RWPE2 (cell line): Measurements from ENCODE around the gene RNGTT.

Experiments
- ATAC-seq: fragments of 200-7000 bp; cut with Tn5 transposase; 3 replicates; pipeline ENCODE4 v1.9.1; 2021; ENCODE audit warnings: low read depth
- DNase-seq: peaks from one replicate; pipeline ENCODE4 v3.0.0-alpha.2; 2020; ENCODE audit warnings: low spot score
- H3K27ac ChIP-seq: fragments of 450-650 bp; 2 replicates; pipeline ENCODE4 v1.5.1; 2017; ENCODE audit warnings: mild to moderate bottlenecking; ENCODE audit not compliant: poor library complexity, severe bottlenecking
- H3K27me3 ChIP-seq: fragments of 250-450 bp; sonication (Bioruptor Pico); 2 replicates; pipeline ENCODE4 v1.5.1; 2021; ENCODE audit warnings: mild to moderate bottlenecking, moderate library complexity; ENCODE audit not compliant: insufficient read depth, poor library complexity, severe bottlenecking
- H3K36me3 ChIP-seq: fragments of 250-450 bp; sonication (Bioruptor Pico); 2 replicates; pipeline ENCODE4 v1.5.1; 2020; ENCODE audit warnings: low read depth, mild to moderate bottlenecking, moderate library complexity
- H3K4me1 ChIP-seq: fragments of 250-450 bp; sonication (Bioruptor Pico); 2 replicates; pipeline ENCODE4 v1.5.1; 2021; ENCODE audit warnings: mild to moderate bottlenecking, moderate library complexity; ENCODE audit not compliant: insufficient read depth, poor library complexity, severe bottlenecking
- H3K4me3 ChIP-seq: fragments of 250-450 bp; sonication (Bioruptor Pico); 2 replicates; pipeline ENCODE4 v1.5.1; 2021; ENCODE audit warnings: mild to moderate bottlenecking, moderate library complexity; ENCODE audit not compliant: severe bottlenecking
- H3K9me3 ChIP-seq: fragments of 250-450 bp; sonication (Bioruptor Pico); 2 replicates; pipeline ENCODE4 v1.5.1; 2021; ENCODE audit warnings: mild to moderate bottlenecking, moderate library complexity; ENCODE audit not compliant: severe bottlenecking
- TF ChIP-seq, protein P1 (sequence below): fragments of 450-650 bp; IDR thresholded peaks from one replicate; pipeline ENCODE4 v1.5.1; 2017; ENCODE audit warnings: mild to moderate bottlenecking, moderate library complexity; ENCODE audit not compliant: poor library complexity, severe bottlenecking

Gene RNGTT

DNA sequence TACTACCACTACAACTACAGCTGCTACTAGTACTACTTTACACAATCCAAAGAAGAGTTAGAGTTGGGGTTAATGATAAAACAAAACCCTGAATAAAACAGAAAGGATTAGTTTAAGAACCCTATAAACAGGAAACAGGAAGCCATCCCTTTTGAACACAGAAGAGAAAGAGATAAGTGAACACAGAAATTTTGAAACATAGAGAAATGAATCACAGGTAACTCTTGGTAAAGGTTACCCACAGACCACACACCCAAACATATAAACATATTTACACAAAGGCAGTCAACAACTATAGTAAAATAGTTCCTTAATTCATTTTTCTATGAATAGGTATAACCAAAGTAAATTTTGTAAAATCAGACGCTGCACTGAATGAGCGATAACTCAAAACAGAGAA, 98.1 kb downstream of the RNGTT start:
- DNase-seq, result no peak
- Histone ChIP-seq H3K4me1 (peaks cover 14% of the 10 kb centered on the region), H3K4me3 (no peak overlapping the region), H3K27ac (no peak overlapping the region), H3K9me3 (no peaks in the 10 kb centered on the region), H3K36me3 (no peaks in the 10 kb centered on the region; the same call in 1 of the 2 replicates), H3K27me3 (no peaks in the 10 kb centered on the region)
- ATAC-seq, result no peak
- TF ChIP-seq, protein P1, sequence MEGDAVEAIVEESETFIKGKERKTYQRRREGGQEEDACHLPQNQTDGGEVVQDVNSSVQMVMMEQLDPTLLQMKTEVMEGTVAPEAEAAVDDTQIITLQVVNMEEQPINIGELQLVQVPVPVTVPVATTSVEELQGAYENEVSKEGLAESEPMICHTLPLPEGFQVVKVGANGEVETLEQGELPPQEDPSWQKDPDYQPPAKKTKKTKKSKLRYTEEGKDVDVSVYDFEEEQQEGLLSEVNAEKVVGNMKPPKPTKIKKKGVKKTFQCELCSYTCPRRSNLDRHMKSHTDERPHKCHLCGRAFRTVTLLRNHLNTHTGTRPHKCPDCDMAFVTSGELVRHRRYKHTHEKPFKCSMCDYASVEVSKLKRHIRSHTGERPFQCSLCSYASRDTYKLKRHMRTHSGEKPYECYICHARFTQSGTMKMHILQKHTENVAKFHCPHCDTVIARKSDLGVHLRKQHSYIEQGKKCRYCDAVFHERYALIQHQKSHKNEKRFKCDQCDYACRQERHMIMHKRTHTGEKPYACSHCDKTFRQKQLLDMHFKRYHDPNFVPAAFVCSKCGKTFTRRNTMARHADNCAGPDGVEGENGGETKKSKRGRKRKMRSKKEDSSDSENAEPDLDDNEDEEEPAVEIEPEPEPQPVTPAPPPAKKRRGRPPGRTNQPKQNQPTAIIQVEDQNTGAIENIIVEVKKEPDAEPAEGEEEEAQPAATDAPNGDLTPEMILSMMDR, result no peak

DNA sequence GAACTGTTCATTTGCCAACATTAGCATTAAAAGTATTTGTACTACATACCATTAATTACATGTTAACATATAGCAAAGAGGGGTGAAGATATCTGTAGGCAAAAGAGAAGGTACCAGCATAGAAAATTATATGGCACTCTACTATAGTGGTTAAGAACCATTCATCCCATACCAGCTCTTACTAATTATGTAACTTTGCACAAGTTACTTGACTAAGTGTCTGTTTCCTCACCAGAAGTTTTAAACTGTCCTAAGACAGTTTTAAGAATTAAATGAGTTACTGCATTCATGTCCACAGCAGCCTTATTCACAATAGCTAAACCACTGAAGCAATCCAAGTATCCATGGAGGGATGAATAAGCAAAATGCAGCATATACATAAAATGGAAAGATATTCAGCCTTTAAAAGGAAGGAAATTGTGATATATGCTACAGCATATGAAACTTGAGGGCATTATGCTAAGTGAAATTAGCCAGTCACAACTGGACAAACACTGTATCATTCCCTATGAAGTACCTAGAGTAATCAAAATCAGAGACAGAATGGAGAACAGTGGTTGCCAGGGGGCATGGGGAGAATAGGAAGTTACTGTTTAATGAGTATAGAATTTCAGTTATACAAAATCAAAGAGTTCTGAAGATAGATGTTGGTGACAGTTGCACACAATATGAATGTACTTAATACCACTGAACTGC, 98.9 kb downstream of the RNGTT start:
- Histone ChIP-seq H3K36me3 (no peaks in the 10 kb centered on the region; the same call in 1 of the 2 replicates), H3K4me1 (peaks cover 14% of the 10 kb centered on the region), H3K27me3 (no peaks in the 10 kb centered on the region), H3K27ac (no peak overlapping the region), H3K9me3 (no peaks in the 10 kb centered on the region), H3K4me3 (no peak overlapping the region)
- ATAC-seq (no peak), DNase-seq (no peak)
- TF ChIP-seq, protein P1, result no peak

DNA sequence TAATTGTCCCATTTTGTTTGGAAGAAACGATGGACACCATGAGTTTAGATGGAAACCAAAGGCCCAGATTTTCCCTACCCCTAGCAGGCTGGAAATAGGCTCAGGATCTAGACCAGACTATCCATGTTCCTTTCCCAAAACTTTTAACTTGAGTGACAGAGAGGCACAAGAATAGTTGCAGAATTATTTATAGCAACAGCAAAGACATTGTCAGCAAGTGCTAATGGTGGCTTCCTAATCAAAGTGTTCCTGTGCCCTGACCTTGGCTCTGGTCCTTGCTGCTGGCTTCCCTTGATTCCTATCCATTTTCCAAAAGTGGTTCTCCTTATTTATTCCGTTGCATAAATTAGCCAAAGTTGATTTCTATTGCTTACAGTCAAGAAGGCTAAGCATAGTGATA, 103.1 kb downstream of the RNGTT start:
- DNase-seq (no peak), ATAC-seq (no peak)
- Histone ChIP-seq H3K9me3 (no peaks in the 10 kb centered on the region), H3K27ac (no peak overlapping the region), H3K36me3 (no peaks in the 10 kb centered on the region; the same call in 1 of the 2 replicates), H3K4me3 (no peak overlapping the region), H3K4me1 (no peaks in the 10 kb centered on the region), H3K27me3 (no peaks in the 10 kb centered on the region)
- TF ChIP-seq, protein P1, result no peak

DNA sequence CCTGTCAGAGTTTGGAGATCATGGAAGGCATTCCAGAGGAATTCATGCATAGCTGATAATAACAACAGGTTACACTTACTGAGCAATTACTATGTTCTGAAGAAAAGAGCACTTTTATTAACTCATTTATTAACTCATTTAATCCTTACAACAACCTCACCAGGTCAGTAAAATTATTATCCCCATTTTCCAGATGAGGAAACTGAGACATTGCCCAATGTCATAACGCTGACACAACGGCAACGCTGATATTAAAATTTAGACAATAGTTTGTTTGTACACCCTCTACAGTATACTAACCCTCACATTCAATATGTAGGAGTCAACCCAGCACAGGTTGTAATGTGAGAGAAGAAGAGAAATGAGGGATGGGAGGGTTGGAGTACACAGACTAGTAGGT, 105.0 kb downstream of the RNGTT start:
- DNase-seq, result no peak
- no peak for ATAC-seq
- no peak overlapping the region for H3K4me3 ChIP-seq
- H3K27me3 ChIP-seq, result no peaks in the 10 kb centered on the region
- H3K36me3 ChIP-seq, result no peaks in the 10 kb centered on the region; the same call in 1 of the 2 replicates
- no peaks in the 10 kb centered on the region for H3K9me3 ChIP-seq
- H3K27ac ChIP-seq, result no peak overlapping the region
- no peaks in the 10 kb centered on the region for H3K4me1 ChIP-seq
- TF ChIP-seq, protein P1, result no peak

DNA sequence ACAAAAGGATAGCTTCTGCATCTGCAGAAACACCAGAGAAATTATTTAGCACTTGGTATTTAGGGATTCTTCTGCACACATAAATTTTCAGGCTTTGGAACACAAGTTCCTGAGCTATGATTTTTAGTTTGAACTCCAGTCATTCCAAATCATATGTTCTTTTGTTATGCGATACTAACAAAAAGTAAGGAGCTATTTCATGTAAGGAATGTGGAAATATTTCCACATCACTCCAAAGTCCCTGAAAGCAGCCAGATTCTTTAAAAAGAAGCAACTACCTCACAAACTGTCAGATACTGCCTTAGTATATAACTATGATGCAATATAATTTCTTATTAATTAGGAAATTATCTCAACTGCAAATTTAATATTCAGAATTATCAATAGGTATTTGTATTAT, 106.9 kb downstream of the RNGTT start:
- Histone ChIP-seq H3K9me3 (no peaks in the 10 kb centered on the region), H3K27me3 (no peaks in the 10 kb centered on the region), H3K4me3 (no peak overlapping the region), H3K36me3 (no peaks in the 10 kb centered on the region), H3K27ac (no peak overlapping the region), H3K4me1 (no peaks in the 10 kb centered on the region)
- TF ChIP-seq, protein P1, result no peak
- no peak for ATAC-seq
- no peak for DNase-seq
